ENCODE data around the gene JAGN1.
A peak's percentile ranks its signal among the peaks of the same experiment; 100 is the strongest.

Gene JAGN1

GRCh38 chr3:9916346-9916733, 25.9 kb downstream of the JAGN1 start:
- Histone ChIP-seq H3K36me3 (ENCODE audit: control insufficient read depth in 4 of 4, insufficient read depth in 4 of 4, low read length in 3 of 4) (peaks cover 0 to 2% (median under 1%) of the 10 kb centered on the region in 4 experiments), H3K27ac (ENCODE audit: insufficient read depth in 1 of 2, low read depth in 1 of 2, low read length in 2 of 2, poor library complexity in 1 of 2, severe bottlenecking in 2 of 2) (peak overlapping the region in 1 of 2 experiments; percentile 70)
- no peak for DNase-seq

DNA sequence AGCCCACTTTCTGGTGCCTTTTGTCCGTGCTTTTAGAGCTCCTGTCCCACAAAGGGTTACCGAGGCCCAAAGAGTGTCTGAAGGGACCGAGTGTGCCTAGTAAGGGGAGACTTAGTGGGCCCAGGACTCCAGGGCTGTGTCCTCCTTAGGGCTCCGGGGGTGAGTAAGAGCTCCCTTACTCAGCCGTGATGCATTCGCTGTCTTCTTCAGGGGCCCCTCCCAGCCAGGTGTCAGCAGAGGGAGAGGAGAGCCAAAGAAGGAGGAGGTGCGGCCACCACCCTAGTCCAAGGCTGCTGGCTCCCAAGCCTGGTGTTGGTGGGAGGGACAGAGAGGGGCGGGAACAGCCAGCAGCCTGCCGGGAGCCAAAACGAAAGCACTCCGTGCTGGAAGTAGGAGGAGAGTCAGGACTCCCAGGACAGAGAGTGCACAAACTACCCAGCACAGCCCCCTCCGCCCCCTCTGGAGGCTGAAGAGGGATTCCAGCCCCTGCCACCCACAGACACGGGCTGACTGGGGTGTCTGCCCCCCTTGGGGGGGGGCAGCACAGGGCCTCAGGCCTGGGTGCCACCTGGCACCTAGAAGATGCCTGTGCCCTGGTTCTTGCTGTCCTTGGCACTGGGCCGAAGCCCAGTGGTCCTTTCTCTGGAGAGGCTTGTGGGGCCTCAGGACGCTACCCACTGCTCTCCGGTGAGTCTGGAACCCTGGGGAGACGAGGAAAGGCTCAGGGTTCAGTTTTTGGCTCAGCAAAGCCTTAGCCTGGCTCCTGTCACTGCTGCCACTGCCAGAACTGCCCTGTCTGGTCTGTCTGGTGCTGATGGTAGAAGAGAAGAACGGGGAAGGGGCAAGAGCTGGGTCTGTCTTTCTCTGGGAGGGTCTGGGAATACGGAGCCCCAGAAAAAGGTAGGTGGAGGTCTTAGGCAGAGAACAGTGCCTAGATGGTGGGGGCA, 26.6 kb downstream of the JAGN1 start, which contains the start of gene IL17RC:
Gene IL17RC, plus strand, starts transcription at position 365 of the 947 bp plus-strand sequence. Its CDS starts 218 bp downstream, at position 583.
- WGBS (ENCODE audit: insufficient coverage): 25% methylated on average over 17 of the region's 19 CpGs
- Histone ChIP-seq H3K4me1 (ENCODE audit: control extremely low read depth in 1 of 4, control insufficient read depth in 4 of 4, insufficient read depth in 4 of 4, low read length in 3 of 4) (peaks cover 4 to 55% (median 48%) of the 10 kb centered on the region in 4 experiments), H3K36me3 (ENCODE audit: control insufficient read depth in 4 of 4, insufficient read depth in 4 of 4, low read length in 3 of 4) (no peaks in the 10 kb centered on the region), H3K9me3 (ENCODE audit: control extremely low read depth in 1 of 5, control insufficient read depth in 4 of 5, insufficient read depth in 2 of 5, low read depth in 1 of 5, low read length in 4 of 5) (peaks cover 0 to under 1% (median 0%) of the 10 kb centered on the region in 5 experiments), H3K27me3 (replicated peaks in 2 of 5; ENCODE audit: control insufficient read depth in 4 of 5, insufficient read depth in 5 of 5, low read length in 4 of 5) (no peaks in the 10 kb centered on the region), H3K27ac (ENCODE audit: insufficient read depth in 1 of 2, low read depth in 1 of 2, low read length in 2 of 2, poor library complexity in 1 of 2, severe bottlenecking in 2 of 2) (peak within 1 kb of the TSS in 1 of 2 experiments; percentile 70), H3K4me3 (ENCODE audit: control insufficient read depth in 1 of 7, extremely low read depth in 1 of 7, insufficient read depth in 4 of 7, low read depth in 2 of 7, low read length in 6 of 7) (peak within 1 kb of the TSS; percentile 36 to 83 (median 68))
- DNase-seq: peak; percentile 53 to 67 (median 66)
- ChIA-PET CTCF (interaction anchor here (1.3 to 1.9 kb wide), 3 partner anchors 11 to 15 kb away, joined by 3 to 11 read pairs (median 4); no protein-coding TSS in a partner anchor), POLR2A (interaction anchor here (2.3 kb wide), 1 partner anchor 16 kb away, joined by 7 read pairs; the partner anchor contains the start of gene CRELD1)

More at GRCh38 chr3:9916346-9916733, 25.9 kb downstream of the JAGN1 start:
- H3K4me1 ChIP-seq (ENCODE audit: control extremely low read depth in 1 of 4, control insufficient read depth in 4 of 4, insufficient read depth in 4 of 4, low read length in 3 of 4): peaks cover 4 to 57% (median 53%) of the 10 kb centered on the region in 4 experiments
- H3K4me3 ChIP-seq (ENCODE audit: control insufficient read depth in 1 of 7, extremely low read depth in 1 of 7, insufficient read depth in 4 of 7, low read depth in 2 of 7, low read length in 6 of 7): peak overlapping the region in 6 of 7 experiments; percentile 25 to 83 (median 58)
- ChIA-PET CTCF (interaction anchor here (0.6 to 6.2 kb wide), 5 partner anchors 13 to 88 kb away, joined by 3 to 48 read pairs (median 5); partner anchors contain the start of gene IL17RE), POLR2A (interaction anchor here (2.3 kb wide), 1 partner anchor 17 kb away, joined by 7 read pairs; the partner anchor contains the start of gene CRELD1)
- peaks cover 0 to 4% (median 0%) of the 10 kb centered on the region in 5 experiments for H3K9me3 ChIP-seq (ENCODE audit: control extremely low read depth in 1 of 5, control insufficient read depth in 4 of 5, insufficient read depth in 2 of 5, low read depth in 1 of 5, low read length in 4 of 5)
- WGBS (ENCODE audit: insufficient coverage): 85% methylated on average over 5 of the region's 7 CpGs
- H3K27me3 ChIP-seq (replicated peaks in 2 of 5; ENCODE audit: control insufficient read depth in 4 of 5, insufficient read depth in 5 of 5, low read length in 4 of 5): no peaks in the 10 kb centered on the region

DNA sequence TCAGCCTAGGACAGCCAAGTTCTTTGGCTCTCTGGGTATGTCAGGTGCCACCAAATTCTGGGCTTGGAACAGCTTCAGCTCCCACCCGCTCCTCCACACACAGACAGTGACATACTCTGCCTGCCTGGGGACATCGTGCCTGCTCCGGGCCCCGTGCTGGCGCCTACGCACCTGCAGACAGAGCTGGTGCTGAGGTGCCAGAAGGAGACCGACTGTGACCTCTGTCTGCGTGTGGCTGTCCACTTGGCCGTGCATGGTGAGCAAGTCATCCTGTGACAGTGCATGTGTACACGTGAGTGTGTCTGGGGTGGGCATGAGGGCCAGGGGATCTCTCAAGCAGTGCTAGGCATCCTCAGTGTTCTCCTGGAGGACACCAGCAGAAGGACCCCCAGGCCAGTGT, 27.4 kb downstream of the JAGN1 start:
- no peak for DNase-seq
- Histone ChIP-seq H3K36me3 (ENCODE audit: control insufficient read depth in 4 of 4, insufficient read depth in 4 of 4, low read length in 3 of 4) (no peaks in the 10 kb centered on the region), H3K27ac (ENCODE audit: insufficient read depth in 1 of 2, low read depth in 1 of 2, low read length in 2 of 2, poor library complexity in 1 of 2, severe bottlenecking in 2 of 2) (peak overlapping the region in 1 of 2 experiments; percentile 70), H3K4me3 (ENCODE audit: control insufficient read depth in 1 of 7, extremely low read depth in 1 of 7, insufficient read depth in 4 of 7, low read depth in 2 of 7, low read length in 6 of 7) (peak overlapping the region in 1 of 7 experiments; percentile 11), H3K27me3 (replicated peaks in 2 of 5; ENCODE audit: control insufficient read depth in 4 of 5, insufficient read depth in 5 of 5, low read length in 4 of 5) (no peaks in the 10 kb centered on the region), H3K4me1 (ENCODE audit: control extremely low read depth in 1 of 4, control insufficient read depth in 4 of 4, insufficient read depth in 4 of 4, low read length in 3 of 4) (peaks cover 3 to 46% (median 40%) of the 10 kb centered on the region in 4 experiments), H3K9me3 (ENCODE audit: control extremely low read depth in 1 of 5, control insufficient read depth in 4 of 5, insufficient read depth in 2 of 5, low read depth in 1 of 5, low read length in 4 of 5) (no peaks in the 10 kb centered on the region)
- POLR2A ChIA-PET: interaction anchor here (2.3 kb wide), 1 partner anchor 15 kb away, joined by 7 read pairs; the partner anchor contains the start of gene CRELD1
- WGBS (ENCODE audit: insufficient coverage): 96% methylated on average over 10 of the region's 10 CpGs
- CTCF ChIA-PET: interaction anchor here (1.3 to 1.9 kb wide), 2 partner anchors 10 to 14 kb away, joined by 3 to 11 read pairs; no protein-coding TSS in a partner anchor

DNA sequence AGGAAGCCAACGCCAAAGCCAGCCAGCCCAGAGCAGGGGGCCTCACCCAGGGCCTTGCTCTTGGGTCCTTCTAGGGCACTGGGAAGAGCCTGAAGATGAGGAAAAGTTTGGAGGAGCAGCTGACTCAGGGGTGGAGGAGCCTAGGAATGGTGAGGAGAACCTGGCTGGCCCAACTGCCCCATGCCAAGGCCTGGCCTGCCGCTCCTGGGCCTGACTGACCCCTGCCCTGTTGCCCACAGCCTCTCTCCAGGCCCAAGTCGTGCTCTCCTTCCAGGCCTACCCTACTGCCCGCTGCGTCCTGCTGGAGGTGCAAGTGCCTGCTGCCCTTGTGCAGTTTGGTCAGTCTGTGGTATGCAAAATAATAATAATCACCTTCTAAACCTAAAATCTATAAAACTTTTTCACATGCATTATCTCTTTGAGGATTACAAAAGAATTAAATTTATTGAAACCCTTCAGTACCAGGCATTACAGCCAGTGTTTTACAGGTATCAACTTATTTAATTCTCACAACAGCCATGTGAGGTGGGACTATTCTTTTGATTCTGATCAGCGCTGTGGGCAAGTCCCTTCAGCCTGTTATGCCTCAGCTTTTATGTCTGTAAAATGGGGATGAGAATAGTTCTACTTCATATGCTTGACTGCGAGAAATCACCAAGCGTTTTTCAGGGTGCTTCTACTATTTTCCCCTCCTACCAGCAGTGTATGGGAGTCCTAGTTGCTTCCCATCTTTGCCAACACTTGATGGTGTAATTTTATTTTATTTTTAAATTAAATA, 28.0 kb downstream of the JAGN1 start:
- no peak for DNase-seq
- Histone ChIP-seq H3K27me3 (replicated peaks in 2 of 5; ENCODE audit: control insufficient read depth in 4 of 5, insufficient read depth in 5 of 5, low read length in 4 of 5) (no peaks in the 10 kb centered on the region), H3K27ac (ENCODE audit: insufficient read depth in 1 of 2, low read depth in 1 of 2, low read length in 2 of 2, poor library complexity in 1 of 2, severe bottlenecking in 2 of 2) (no peak overlapping the region), H3K4me1 (ENCODE audit: control extremely low read depth in 1 of 4, control insufficient read depth in 4 of 4, insufficient read depth in 4 of 4, low read length in 3 of 4) (peaks cover 2 to 43% (median 39%) of the 10 kb centered on the region in 4 experiments), H3K9me3 (ENCODE audit: control extremely low read depth in 1 of 5, control insufficient read depth in 4 of 5, insufficient read depth in 2 of 5, low read depth in 1 of 5, low read length in 4 of 5) (no peaks in the 10 kb centered on the region), H3K36me3 (ENCODE audit: control insufficient read depth in 4 of 4, insufficient read depth in 4 of 4, low read length in 3 of 4) (no peaks in the 10 kb centered on the region), H3K4me3 (ENCODE audit: control insufficient read depth in 1 of 7, extremely low read depth in 1 of 7, insufficient read depth in 4 of 7, low read depth in 2 of 7, low read length in 6 of 7) (no peak overlapping the region)
- WGBS (ENCODE audit: insufficient coverage): 100% methylated on average over 2 of the region's 8 CpGs
- ChIA-PET CTCF (interaction anchor here (0.6 to 1.9 kb wide), 3 partner anchors 10 to 65 kb away, joined by 3 to 11 read pairs (median 4); no protein-coding TSS in a partner anchor), POLR2A (no interaction called here)

DNA sequence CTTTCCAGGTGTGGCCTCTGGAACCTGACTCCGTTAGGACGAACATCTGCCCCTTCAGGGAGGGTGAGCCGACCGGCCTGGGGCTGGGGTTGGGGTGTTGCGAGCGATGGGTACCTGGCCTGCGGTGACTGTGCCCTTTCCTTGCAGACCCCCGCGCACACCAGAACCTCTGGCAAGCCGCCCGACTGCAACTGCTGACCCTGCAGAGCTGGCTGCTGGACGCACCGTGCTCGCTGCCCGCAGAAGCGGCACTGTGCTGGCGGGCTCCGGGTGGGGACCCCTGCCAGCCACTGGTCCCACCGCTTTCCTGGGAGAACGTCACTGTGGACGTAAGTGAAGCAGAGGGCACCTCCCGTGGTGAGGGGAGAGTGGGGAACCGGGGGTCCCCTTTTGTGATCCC, 37.7 kb downstream of the JAGN1 start:
- ChIA-PET POLR2A (no interaction called here), CTCF (interaction anchor here (1.2 kb wide), 1 partner anchor 11 kb away, joined by 3 read pairs; the partner anchor contains the start of gene IL17RC)
- 97% methylated on average over 20 of the region's 23 CpGs for WGBS (ENCODE audit: insufficient coverage)
- no peak overlapping the region for H3K4me3 ChIP-seq (ENCODE audit: control insufficient read depth in 1 of 7, extremely low read depth in 1 of 7, insufficient read depth in 4 of 7, low read depth in 2 of 7, low read length in 6 of 7)
- H3K27ac ChIP-seq (ENCODE audit: insufficient read depth in 1 of 2, low read depth in 1 of 2, low read length in 2 of 2, poor library complexity in 1 of 2, severe bottlenecking in 2 of 2): no peak overlapping the region
- H3K4me1 ChIP-seq (ENCODE audit: control extremely low read depth in 1 of 4, control insufficient read depth in 4 of 4, insufficient read depth in 4 of 4, low read length in 3 of 4): peaks cover 0 to 13% (median 11%) of the 10 kb centered on the region in 4 experiments
- DNase-seq: no peak
- peaks cover 0 to 5% (median 2%) of the 10 kb centered on the region in 4 experiments for H3K36me3 ChIP-seq (ENCODE audit: control insufficient read depth in 4 of 4, insufficient read depth in 4 of 4, low read length in 3 of 4)
- H3K27me3 ChIP-seq (replicated peaks in 2 of 5; ENCODE audit: control insufficient read depth in 4 of 5, insufficient read depth in 5 of 5, low read length in 4 of 5): no peaks in the 10 kb centered on the region
- peaks cover 0 to 4% (median 0%) of the 10 kb centered on the region in 5 experiments for H3K9me3 ChIP-seq (ENCODE audit: control extremely low read depth in 1 of 5, control insufficient read depth in 4 of 5, insufficient read depth in 2 of 5, low read depth in 1 of 5, low read length in 4 of 5)

- peaks cover under 1 to 14% (median 3%) of the 10 kb centered on the region in 4 experiments for H3K36me3 ChIP-seq (ENCODE audit: control insufficient read depth in 4 of 4, insufficient read depth in 4 of 4, low read length in 3 of 4)
- no peaks in the 10 kb centered on the region for H3K27me3 ChIP-seq (replicated peaks in 2 of 5; ENCODE audit: control insufficient read depth in 4 of 5, insufficient read depth in 5 of 5, low read length in 4 of 5)
- DNase-seq: peak in 2 of 3 donors; percentile 54 to 55
- H3K9me3 ChIP-seq (ENCODE audit: control extremely low read depth in 1 of 5, control insufficient read depth in 4 of 5, insufficient read depth in 2 of 5, low read depth in 1 of 5, low read length in 4 of 5): peaks cover 0 to 4% (median 0%) of the 10 kb centered on the region in 5 experiments
- no peak overlapping the region for H3K4me3 ChIP-seq (ENCODE audit: control insufficient read depth in 1 of 7, extremely low read depth in 1 of 7, insufficient read depth in 4 of 7, low read depth in 2 of 7, low read length in 6 of 7)
- WGBS (ENCODE audit: insufficient coverage): no CpG with 5 or more reads among the region's 4 CpGs
- no peak overlapping the region for H3K27ac ChIP-seq (ENCODE audit: insufficient read depth in 1 of 2, low read depth in 1 of 2, low read length in 2 of 2, poor library complexity in 1 of 2, severe bottlenecking in 2 of 2)
- ChIA-PET CTCF (interaction anchor here (0.8 to 4.1 kb wide), 22 partner anchors 7 to 129 kb away, joined by 3 to 22 read pairs (median 5); partner anchors contain the start of genes CIDEC, EMC3, IL17RC and IL17RE), POLR2A (interaction anchor here (0.6 kb wide), 1 partner anchor 682 kb away, joined by 3 read pairs; the partner anchor contains the start of gene SRGAP3)
- peaks cover 5 to 31% (median 26%) of the 10 kb centered on the region in 4 experiments for H3K4me1 ChIP-seq (ENCODE audit: control extremely low read depth in 1 of 4, control insufficient read depth in 4 of 4, insufficient read depth in 4 of 4, low read length in 3 of 4)
Observed at GRCh38 chr3:9930804-9931418, 40.5 kb downstream of the JAGN1 start.
